Stimulated activated memory B cell treated with anti-CD40 and anti-IgM and Interleukin-4, amounts not matched to agents 10 μg/mL and 1 μg/mL and 100 μg/mL, for 72 hours (primary cell): Measurements from ENCODE around the gene CBR4.
"Not testable (repeated sequence)": the region's sequence is repeated elsewhere in the genome, so short reads cannot be mapped to it uniquely, and the experiment has no call there.

Experiments used
- ATAC-seq: fragments of 150-1000 bp; cut with Tn5 transposase; 2 replicates; pipeline ENCODE4 v1.10.0; 2021
- H3K27ac Mint-ChIP-seq: one replicate; pipeline ENCODE4 v1.8.0; 2022; ENCODE audit warnings: mild to moderate bottlenecking, mixed read lengths
- H3K27me3 Mint-ChIP-seq: one replicate; pipeline ENCODE4 v1.8.0; 2022; ENCODE audit warnings: mixed read lengths
- H3K36me3 Mint-ChIP-seq: one replicate; pipeline ENCODE4 v1.8.0; 2022; ENCODE audit warnings: mixed read lengths
- H3K4me1 Mint-ChIP-seq: one replicate; pipeline ENCODE4 v1.8.0; 2022; ENCODE audit warnings: mixed read lengths
- H3K4me3 Mint-ChIP-seq: one replicate; pipeline ENCODE4 v1.8.0; 2022; ENCODE audit warnings: mild to moderate bottlenecking, moderate library complexity, mixed read lengths
- H3K9me3 Mint-ChIP-seq: one replicate; pipeline ENCODE4 v1.8.0; 2022; ENCODE audit warnings: mixed read lengths

The CBR4 gene

DNA sequence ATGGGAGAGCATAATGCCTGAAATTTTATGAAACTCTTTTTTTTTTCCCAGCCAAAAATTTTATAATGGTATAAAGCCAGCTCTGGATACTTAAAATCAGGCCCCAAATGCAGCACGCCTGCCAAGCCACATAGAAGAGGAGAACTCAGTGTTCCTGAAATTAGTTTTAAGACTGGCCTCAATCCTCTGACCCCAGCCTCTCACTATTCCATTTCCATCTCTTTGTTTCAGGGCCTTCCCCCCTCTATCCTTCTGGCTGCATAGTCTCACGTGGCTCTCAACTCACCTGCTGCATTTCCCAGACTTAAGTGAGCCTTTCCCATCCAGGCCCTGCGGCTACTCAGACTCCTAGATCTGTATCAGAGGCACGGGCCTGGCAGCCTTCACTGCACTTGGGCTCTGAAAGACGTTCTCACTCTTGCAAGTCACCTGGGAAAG is 5.2 kb upstream of the CBR4 start:
- Mint-ChIP-seq H3K27ac (no peak overlapping the region), H3K9me3 (no peaks in the 10 kb centered on the region), H3K36me3 (no peaks in the 10 kb centered on the region), H3K4me1 (no peaks in the 10 kb centered on the region), H3K27me3 (no peaks in the 10 kb centered on the region), H3K4me3 (no peak overlapping the region)
- ATAC-seq = no peak

DNA sequence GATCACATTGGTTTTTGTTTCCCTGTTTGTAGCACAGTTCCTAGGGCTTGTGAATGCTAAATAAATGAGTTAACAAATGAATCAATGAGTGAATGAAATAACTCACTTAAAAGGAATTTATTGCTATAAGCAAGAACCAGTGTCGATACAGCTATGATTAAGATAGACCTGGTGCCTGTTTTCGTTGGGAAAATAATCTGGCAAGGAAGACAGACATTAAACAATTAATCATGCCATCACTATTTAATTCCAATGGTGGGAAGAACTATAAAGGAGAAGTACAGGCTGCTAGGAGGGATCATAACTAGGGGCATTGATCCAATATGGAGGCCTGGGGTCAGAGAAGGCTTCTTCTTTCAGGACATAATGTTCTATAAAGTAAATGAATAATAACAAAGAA is 4.5 kb upstream of the CBR4 start:
- no peak for ATAC-seq
- no peak overlapping the region for H3K4me3 Mint-ChIP-seq
- H3K27me3 Mint-ChIP-seq = no peaks in the 10 kb centered on the region
- no peaks in the 10 kb centered on the region for H3K36me3 Mint-ChIP-seq
- H3K4me1 Mint-ChIP-seq = peaks cover 1% of the 10 kb centered on the region
- no peak overlapping the region for H3K27ac Mint-ChIP-seq
- H3K9me3 Mint-ChIP-seq = no peaks in the 10 kb centered on the region

DNA sequence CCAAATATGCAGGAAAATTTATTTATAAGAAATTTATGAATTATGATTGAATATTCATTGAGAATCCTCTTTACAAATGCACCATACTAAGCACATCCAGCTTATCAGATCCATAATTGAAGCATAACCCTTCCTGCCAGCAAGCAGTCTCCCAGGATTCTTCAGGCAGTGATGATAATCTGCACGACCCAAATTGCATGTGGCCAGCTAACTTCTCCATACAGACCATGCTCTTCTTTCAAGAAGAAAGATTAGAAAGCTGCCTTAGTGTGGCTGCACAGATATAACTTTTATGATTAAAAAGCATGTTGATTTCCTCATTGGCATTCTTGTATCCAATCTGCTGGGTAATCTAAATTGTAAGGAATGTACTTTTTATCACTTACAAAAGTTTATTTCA is 3.3 kb upstream of the CBR4 start:
- Mint-ChIP-seq H3K27ac (no peak overlapping the region), H3K4me3 (no peak overlapping the region), H3K9me3 (no peaks in the 10 kb centered on the region)

DNA sequence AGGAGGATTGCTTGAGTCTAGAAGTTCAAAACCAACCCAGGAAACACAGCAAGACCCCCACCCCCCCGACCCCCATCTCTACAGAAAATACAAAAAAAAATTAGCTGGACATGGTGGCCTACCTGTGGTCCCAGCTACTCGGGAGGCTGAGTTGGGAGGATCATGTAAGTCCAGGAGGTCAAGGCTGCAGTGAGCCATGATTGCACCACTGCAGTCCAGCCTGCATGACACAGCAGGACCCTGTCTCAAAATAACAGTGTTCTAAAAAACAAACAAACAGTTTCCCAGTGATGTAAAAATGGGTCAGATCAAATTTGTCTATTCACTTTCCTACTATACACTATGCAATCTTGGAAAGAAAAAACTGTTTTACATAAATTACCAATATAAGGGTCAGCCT is 2.0 kb upstream of the CBR4 start:
- no peaks in the 10 kb centered on the region for H3K36me3 Mint-ChIP-seq

More for the DNA sequence above, 3.3 kb upstream of the CBR4 start:
- no peak for ATAC-seq
- no peaks in the 10 kb centered on the region for H3K27me3 Mint-ChIP-seq
- peaks cover 13% of the 10 kb centered on the region for H3K4me1 Mint-ChIP-seq
- H3K36me3 Mint-ChIP-seq = no peaks in the 10 kb centered on the region

DNA sequence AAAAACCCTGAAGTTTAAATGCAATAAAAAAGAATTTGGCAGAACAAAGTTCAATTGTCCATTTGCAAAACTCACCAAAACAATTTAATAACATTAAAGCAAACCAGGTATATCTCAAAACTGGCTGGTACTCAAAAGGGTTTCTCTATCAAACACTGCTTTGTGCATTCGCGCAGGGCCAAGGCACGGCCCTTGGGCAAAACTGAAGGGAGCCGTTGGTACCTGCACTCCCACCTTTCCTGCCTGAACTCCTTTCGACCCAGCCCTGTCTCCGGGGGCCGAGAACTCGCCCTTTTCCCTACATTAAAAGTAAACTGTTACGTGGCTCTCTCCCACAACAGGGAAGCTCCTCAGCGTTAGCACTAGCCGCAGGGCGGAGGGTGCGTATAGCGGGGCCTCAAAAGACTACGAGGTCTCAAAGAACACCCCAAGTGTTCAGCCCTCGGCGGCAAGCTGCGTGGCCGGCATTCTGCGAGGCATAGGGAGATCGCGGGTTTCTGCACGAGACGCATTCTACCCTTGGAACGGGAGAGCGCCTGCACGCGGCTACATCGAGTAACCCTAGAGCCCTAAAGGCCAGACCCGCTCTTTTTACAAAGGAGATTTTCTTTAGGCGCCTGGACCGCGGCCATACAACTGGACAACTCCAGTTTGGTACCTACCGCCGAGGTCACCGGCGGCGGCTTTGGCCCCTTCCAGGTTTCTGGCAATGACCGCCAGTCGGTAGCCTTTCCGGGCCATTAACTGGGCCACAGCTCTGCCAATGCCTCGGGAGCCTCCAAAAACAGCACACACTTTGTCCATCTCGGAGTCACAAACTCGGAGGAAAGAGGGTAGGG is 550 bp downstream of the CBR4 start:
- H3K4me3 Mint-ChIP-seq = peak overlapping the region; percentile 95
- H3K27me3 Mint-ChIP-seq = no peaks in the 10 kb centered on the region
- H3K36me3 Mint-ChIP-seq = peaks cover 7% of the 10 kb centered on the region
- H3K4me1 Mint-ChIP-seq = peaks cover 21% of the 10 kb centered on the region
- H3K9me3 Mint-ChIP-seq = no peaks in the 10 kb centered on the region
- ATAC-seq = peak; percentile 69
- H3K27ac Mint-ChIP-seq = peak overlapping the region; percentile 92

More for the DNA sequence above, 2.0 kb upstream of the CBR4 start:
- no peak overlapping the region for H3K27ac Mint-ChIP-seq
- no peak overlapping the region for H3K4me3 Mint-ChIP-seq
- peaks cover 21% of the 10 kb centered on the region for H3K4me1 Mint-ChIP-seq
- no peaks in the 10 kb centered on the region for H3K27me3 Mint-ChIP-seq
- no peak for ATAC-seq
- H3K9me3 Mint-ChIP-seq = no peaks in the 10 kb centered on the region

DNA sequence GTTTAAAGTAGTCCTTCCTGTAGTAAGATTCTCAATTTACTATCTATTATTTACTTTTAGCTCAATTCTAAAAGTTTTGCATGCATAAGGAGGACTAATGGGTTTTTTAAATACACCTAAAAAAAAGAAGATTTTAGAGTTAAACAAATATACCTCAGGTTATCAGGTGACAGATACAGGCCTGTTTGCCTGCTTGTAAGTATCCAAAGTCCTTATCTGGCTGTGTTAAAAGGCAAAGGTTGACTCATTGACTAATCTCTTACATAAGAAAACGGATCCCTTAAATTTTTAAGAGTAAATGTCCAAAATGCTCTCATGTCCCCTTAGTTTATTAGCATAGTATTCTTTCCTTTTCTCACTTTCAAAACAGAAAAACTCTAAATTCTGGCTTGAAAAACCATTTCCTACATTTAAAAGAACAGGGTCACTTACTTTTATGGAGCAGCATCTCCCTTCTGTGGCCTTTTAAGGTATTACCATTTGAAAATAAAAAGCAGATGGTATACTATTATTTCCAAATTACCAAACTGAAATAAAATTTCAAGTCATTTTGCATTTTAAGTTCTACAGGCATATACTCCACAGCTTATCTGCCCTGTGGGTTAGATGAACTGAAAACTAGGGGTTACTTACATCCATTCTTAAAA is 4.5 kb downstream of the CBR4 start:
- H3K9me3 Mint-ChIP-seq = no peaks in the 10 kb centered on the region
- no peak overlapping the region for H3K27ac Mint-ChIP-seq
- no peak for ATAC-seq
- no peak overlapping the region for H3K4me3 Mint-ChIP-seq
- peaks cover 21% of the 10 kb centered on the region for H3K4me1 Mint-ChIP-seq
- no peaks in the 10 kb centered on the region for H3K27me3 Mint-ChIP-seq
- H3K36me3 Mint-ChIP-seq = peaks cover 35% of the 10 kb centered on the region

DNA sequence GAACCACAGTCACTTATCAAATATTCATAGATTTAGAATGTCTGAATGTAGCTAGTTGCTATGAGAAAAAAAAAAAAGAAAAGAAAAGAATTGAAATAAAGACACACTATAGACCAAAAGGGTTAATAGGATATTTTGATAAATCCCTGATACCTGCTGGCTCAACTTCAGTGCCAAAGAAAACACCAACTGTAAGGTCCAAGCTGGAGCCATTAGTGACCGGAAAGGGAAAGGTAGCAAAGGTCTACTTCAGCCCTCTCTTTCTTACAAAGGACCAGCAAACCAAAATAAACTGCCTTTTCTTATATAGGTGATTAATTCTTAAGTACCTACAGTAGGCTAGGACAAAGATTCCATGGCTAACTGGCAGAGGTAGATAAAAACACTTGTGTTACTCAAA is 9.7 kb downstream of the CBR4 start:
- Mint-ChIP-seq H3K4me3 (no peak overlapping the region), H3K9me3 (no peaks in the 10 kb centered on the region)
- ATAC-seq = no peak

DNA sequence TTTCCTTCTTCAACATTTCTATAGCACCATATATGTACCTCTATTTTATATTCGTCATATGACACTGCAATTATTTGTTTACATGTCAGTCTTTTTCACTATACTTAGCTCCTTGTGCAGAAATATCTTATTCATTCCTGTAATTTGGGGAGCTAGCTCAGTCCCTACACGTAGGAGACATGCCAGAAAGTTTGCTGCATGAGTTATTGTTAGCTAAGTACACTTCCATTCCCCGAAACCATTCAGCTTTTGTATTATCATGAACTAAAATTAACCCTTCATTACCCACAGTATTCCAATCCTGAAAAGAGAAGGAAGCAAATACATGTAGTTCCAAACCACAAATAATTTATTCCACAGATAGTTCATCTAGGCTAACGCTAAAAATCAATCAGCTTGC is 10.2 kb downstream of the CBR4 start:
- no peak for ATAC-seq
- Mint-ChIP-seq H3K27ac (no peak overlapping the region), H3K36me3 (peaks cover 54% of the 10 kb centered on the region), H3K4me1 (peaks cover 10% of the 10 kb centered on the region), H3K27me3 (no peaks in the 10 kb centered on the region), H3K9me3 (no peaks in the 10 kb centered on the region), H3K4me3 (no peak overlapping the region)

More for the DNA sequence above, 9.7 kb downstream of the CBR4 start:
- H3K4me1 Mint-ChIP-seq = peaks cover 10% of the 10 kb centered on the region
- H3K27me3 Mint-ChIP-seq = no peaks in the 10 kb centered on the region
- peaks cover 54% of the 10 kb centered on the region for H3K36me3 Mint-ChIP-seq
- H3K27ac Mint-ChIP-seq = no peak overlapping the region

DNA sequence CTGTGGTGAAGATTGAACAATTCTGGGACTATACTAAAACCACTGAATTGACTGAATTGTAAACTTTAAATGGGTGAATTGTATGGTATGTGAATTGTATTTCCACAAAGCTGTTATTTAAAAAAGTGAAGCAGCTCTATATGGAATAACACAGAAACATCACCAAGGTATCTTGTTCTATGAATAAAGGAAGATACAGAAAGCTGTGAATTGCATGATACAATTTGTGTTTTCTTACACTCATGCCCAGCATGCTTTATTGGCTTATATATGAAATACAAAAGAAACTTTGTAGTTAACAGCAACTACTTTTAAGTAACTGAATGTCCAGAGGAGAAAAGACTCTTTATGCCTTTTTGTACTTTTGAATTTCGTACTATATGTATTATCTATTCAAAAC is 11.5 kb downstream of the CBR4 start:
- no peak overlapping the region for H3K27ac Mint-ChIP-seq
- H3K36me3 Mint-ChIP-seq = peaks cover 43% of the 10 kb centered on the region
- ATAC-seq = no peak
- H3K27me3 Mint-ChIP-seq = no peaks in the 10 kb centered on the region
- no peaks in the 10 kb centered on the region for H3K9me3 Mint-ChIP-seq
- peaks cover 10% of the 10 kb centered on the region for H3K4me1 Mint-ChIP-seq
- no peak overlapping the region for H3K4me3 Mint-ChIP-seq

DNA sequence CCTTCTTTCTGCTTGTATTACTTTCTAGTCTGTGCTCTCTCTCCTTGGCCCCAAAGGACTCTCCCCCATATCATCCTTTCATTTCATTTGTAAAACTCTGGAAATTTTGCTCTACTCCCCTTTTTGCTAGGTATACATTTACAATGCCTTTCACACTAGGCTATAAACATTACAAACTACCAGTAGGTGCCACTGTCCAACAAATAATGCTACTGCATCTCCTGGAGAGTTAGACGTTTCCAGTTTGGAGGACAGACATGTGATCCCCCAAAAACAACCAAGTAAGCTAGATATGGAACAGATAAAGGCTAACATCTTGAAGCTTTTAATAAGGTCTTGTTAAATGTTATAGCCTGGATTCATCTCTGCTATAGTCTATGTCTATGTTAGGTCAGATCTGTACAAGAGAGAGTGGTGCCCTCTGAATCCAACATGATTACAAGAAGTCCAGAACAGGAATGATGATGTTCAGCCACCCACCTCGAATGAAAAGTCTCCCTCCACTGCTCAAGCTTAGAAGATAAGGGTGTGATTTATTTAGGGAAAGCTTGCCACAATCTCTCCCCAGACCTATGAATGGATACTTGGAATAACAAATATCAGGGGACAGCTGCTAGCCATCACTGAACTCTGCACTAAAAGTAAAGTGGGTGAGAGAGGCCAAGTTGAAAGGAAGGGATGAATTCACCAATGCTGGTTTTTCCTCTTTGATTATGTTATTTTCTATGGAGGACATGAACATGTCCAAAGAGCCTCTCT is 14.3 kb downstream of the CBR4 start:
- peaks cover 10% of the 10 kb centered on the region for H3K4me1 Mint-ChIP-seq
- H3K36me3 Mint-ChIP-seq = peaks cover 32% of the 10 kb centered on the region
- H3K27me3 Mint-ChIP-seq = no peaks in the 10 kb centered on the region
- ATAC-seq = no peak
- H3K9me3 Mint-ChIP-seq = no peaks in the 10 kb centered on the region
- no peak overlapping the region for H3K4me3 Mint-ChIP-seq
- no peak overlapping the region for H3K27ac Mint-ChIP-seq

DNA sequence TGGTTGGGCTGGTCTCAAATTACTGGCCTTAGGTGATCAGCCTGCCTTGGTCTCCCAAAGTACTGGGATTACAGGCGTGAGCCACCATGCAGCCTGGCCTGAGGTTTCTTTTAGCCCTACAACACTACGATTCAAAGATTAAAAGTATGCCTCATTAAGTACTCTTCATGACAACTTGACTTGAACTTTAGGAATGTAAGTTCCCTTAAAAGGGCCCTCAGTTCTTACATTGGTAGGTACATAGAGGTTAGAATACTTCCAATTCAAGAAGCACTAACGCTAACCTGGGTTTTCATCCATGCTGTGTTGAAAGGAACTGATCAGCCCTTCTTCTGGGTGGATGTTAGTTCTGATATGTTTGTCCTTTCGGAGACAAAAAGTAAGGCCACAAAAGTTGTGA is 15.1 kb downstream of the CBR4 start:
- H3K27me3 Mint-ChIP-seq = no peaks in the 10 kb centered on the region
- H3K4me3 Mint-ChIP-seq = no peak overlapping the region
- H3K4me1 Mint-ChIP-seq = peaks cover 7% of the 10 kb centered on the region
- H3K27ac Mint-ChIP-seq = no peak overlapping the region
- H3K36me3 Mint-ChIP-seq = peaks cover 25% of the 10 kb centered on the region
- H3K9me3 Mint-ChIP-seq = no peaks in the 10 kb centered on the region
- no peak for ATAC-seq

DNA sequence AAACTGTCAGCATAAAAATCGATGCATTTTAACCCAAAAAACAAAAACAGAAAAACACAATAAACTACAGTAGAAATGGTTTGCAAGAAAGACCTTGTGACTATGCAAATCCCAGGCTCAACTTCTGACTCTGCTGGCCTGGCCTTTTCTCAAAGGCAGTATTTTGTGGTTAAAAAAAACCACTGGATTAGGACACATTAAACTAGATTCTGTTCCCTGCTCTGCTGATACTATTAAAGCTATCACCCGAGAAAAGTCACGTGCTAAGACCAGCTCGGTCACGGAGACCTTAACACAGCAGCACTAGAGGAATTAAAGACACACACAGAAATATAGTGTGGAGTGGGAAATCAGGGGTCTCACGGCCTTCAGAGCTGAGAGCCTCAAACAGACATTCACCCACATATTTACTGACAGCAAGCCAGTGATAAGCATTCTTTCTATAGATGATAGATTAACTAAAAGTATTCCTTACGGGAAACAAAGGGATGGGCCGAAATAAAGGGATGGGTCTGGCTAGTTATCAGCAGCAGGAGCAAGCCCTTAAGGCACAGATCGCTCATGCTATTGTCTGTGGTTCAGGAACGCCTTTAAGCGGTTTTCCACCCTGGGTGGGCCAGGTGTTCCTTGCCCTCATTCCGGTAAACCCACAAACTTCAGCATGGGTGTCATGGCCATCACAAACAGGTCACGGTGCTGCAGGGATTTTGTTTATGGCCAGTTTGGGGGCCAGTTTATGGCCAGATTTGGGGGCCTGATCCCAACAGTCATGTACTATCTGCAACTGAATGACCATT is 16.1 kb downstream of the CBR4 start:
- no peak for ATAC-seq
- Mint-ChIP-seq H3K4me1 (no peaks in the 10 kb centered on the region), H3K4me3 (no peak overlapping the region), H3K27me3 (no peaks in the 10 kb centered on the region), H3K9me3 (no peaks in the 10 kb centered on the region), H3K36me3 (peaks cover 19% of the 10 kb centered on the region), H3K27ac (no peak overlapping the region)

DNA sequence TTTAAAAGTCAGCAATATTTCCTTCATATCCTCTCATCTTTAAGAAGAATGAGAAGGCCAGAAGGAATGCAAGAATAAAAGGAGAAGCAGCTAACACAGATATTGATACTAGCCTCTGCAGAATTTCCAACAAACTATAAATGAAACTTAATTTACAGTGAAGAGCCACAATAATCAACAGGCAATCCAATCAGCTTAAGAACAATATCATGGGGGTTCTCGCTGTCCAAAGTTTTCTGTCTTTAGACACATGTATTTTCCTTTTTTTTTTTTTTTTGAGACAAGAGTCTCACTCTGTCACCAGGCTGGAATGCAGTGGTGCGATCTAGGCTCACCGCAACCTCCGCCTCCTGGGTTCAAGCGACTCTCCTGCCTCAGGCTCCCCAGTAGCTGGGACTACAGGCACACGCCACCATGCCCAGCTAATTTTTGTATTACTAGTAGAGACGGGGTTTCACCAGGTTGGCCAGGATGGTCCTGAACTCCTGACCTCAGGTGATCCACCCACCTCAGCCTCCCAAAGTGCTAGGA is 17.0 kb downstream of the CBR4 start:
- ATAC-seq, H3K4me1 Mint-ChIP-seq, H3K9me3 Mint-ChIP-seq, H3K27me3 Mint-ChIP-seq, H3K27ac Mint-ChIP-seq, H3K4me3 Mint-ChIP-seq: not testable (repeated sequence)
- peaks cover 12% of the 10 kb centered on the region for H3K36me3 Mint-ChIP-seq

DNA sequence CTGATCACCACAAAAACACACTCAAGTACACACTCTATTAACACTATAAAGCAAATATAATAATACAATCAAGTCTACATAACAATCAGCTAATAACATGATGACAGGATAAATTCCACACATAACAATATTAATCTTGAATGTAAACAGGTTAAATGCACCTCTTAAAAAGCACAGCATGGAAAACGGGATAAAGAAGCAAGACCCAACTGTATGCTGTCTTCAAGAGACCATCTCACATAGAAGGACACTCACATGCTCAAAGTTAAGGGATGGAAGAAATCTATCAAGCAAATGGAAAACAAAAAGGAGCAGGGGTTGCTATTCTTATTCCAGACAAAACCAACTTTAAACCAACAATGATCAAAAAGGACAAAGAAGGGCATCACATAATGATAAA is 28.1 kb downstream of the CBR4 start:
- ATAC-seq = no peak
- peaks cover 4% of the 10 kb centered on the region for H3K4me1 Mint-ChIP-seq
- H3K4me3 Mint-ChIP-seq = no peak overlapping the region
- H3K36me3 Mint-ChIP-seq = peaks cover 63% of the 10 kb centered on the region
- H3K9me3 Mint-ChIP-seq = peaks cover 16% of the 10 kb centered on the region
- H3K27ac Mint-ChIP-seq = no peak overlapping the region
- H3K27me3 Mint-ChIP-seq = no peaks in the 10 kb centered on the region

DNA sequence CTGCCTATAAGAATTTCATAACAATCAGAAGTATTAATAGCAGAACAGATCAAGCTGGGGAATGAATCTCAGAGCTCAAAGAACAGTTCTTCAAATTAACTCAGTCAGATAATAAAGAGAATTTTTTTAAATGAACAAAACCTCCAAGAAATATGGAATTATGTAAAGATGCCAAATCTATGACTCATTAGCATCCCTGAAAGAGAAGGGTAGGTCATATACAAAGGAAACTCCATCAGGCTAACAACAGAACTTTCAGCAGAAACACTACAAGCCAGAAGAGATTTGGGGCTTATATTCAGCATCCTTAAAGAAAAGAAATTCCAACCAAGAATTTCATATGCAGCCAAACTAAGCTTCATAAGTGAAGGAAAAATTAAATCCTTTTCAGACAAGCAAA is 28.6 kb downstream of the CBR4 start:
- H3K4me3 Mint-ChIP-seq = no peak overlapping the region
- peaks cover 4% of the 10 kb centered on the region for H3K4me1 Mint-ChIP-seq
- ATAC-seq = no peak
- H3K27me3 Mint-ChIP-seq = no peaks in the 10 kb centered on the region
- H3K27ac Mint-ChIP-seq = no peak overlapping the region
- peaks cover 63% of the 10 kb centered on the region for H3K36me3 Mint-ChIP-seq
- H3K9me3 Mint-ChIP-seq = peaks cover 16% of the 10 kb centered on the region
